Naive B cell (primary cell): ENCODE data around the gene LYRM4. TPM values are rescaled to one million over a fixed set of nuclear protein-coding genes. Genes with fewer than 3 reads are reported as not detected.
A peak's percentile ranks its signal among the peaks of the same experiment; 100 is the strongest.

Source experiments
- ATAC-seq, 2 donors: fragments of 150-1000 bp; cut with Tn5 transposase; 2 replicates each; pipeline ENCODE4 v1.10.0; 2021; ENCODE audit warnings: low read depth in 2 of 2, mild to moderate bottlenecking in 2 of 2, moderate library complexity in 2 of 2
- DNase-seq: peaks from one replicate; pipeline ENCODE4 v3.0.0; 2022
- H3K27ac Mint-ChIP-seq, 6 donors: one replicate each; pipeline ENCODE4 v1.8.0; 2020 to 2022; ENCODE audit warnings: mild to moderate bottlenecking in 6 of 6, mixed read lengths in 6 of 6, moderate library complexity in 5 of 6, inconsistent platforms in 2 of 6
- H3K27me3 Mint-ChIP-seq, 3 donors: one replicate each; pipeline ENCODE4 v1.8.0; 2021 to 2022; ENCODE audit warnings: mixed read lengths in 3 of 3, mild to moderate bottlenecking in 1 of 3
- H3K36me3 Mint-ChIP-seq, 2 donors: one replicate each; pipeline ENCODE4 v1.8.0; 2020 to 2022; ENCODE audit warnings: mixed read lengths in 2 of 2, inconsistent platforms in 1 of 2, mild to moderate bottlenecking in 1 of 2
- H3K4me1 Mint-ChIP-seq, 3 donors: one replicate each; pipeline ENCODE4 v1.8.0; 2020 to 2022; ENCODE audit warnings: mixed read lengths in 3 of 3, inconsistent platforms in 1 of 3, mild to moderate bottlenecking in 1 of 3, moderate library complexity in 1 of 3
- H3K4me3 Mint-ChIP-seq, 8 donors: one replicate each; pipeline ENCODE4 v1.8.0; 2020 to 2022; ENCODE audit warnings: mild to moderate bottlenecking in 8 of 8, mixed read lengths in 8 of 8, moderate library complexity in 8 of 8, inconsistent platforms in 2 of 8
- H3K9me3 Mint-ChIP-seq, 7 donors: one replicate each; pipeline ENCODE4 v1.8.0; 2020 to 2022; ENCODE audit warnings: mixed read lengths in 7 of 7, mild to moderate bottlenecking in 5 of 7, inconsistent platforms in 2 of 7, moderate library complexity in 1 of 7
- polyA plus RNA-seq, 6 donors: library from polyadenylated mRNA; unstranded; fragments of 300-500 nt; fragmentation: Illumina TruSeq; gene quantifications; one replicate each; pipeline ENCODE4 v1.2.3, GENCODE V29; 2021; ENCODE audit warnings: low read depth in 6 of 6

The LYRM4 gene
- polyA plus RNA-seq, 6 donors from 2014 or later = 33.1 to 44.6 (median 40.7) TPM

GRCh38 chr6:5277589-5277988 is 16.8 kb upstream of the LYRM4 start:
- no peak for DNase-seq
- no peak for ATAC-seq
- H3K4me3 Mint-ChIP-seq = no peak overlapping the region
- peaks cover 0 to 3% of the 10 kb centered on the region in 2 donors for H3K36me3 Mint-ChIP-seq
- H3K27me3 Mint-ChIP-seq = no peaks in the 10 kb centered on the region
- H3K9me3 Mint-ChIP-seq = no peaks in the 10 kb centered on the region
- peaks cover 19 to 28% (median 24%) of the 10 kb centered on the region in 3 donors for H3K4me1 Mint-ChIP-seq
- H3K27ac Mint-ChIP-seq = peak overlapping the region in 1 of 6 donors; percentile 15

GRCh38 chr6:5276581-5276980 is 15.8 kb upstream of the LYRM4 start:
- no peaks in the 10 kb centered on the region for H3K27me3 Mint-ChIP-seq
- ATAC-seq (no peak), DNase-seq (no peak)
- H3K9me3 Mint-ChIP-seq = no peaks in the 10 kb centered on the region
- peak overlapping the region in 1 of 6 donors; percentile 14 for H3K27ac Mint-ChIP-seq
- no peak overlapping the region for H3K4me3 Mint-ChIP-seq
- H3K36me3 Mint-ChIP-seq = peaks cover 0 to 3% of the 10 kb centered on the region in 2 donors
- H3K4me1 Mint-ChIP-seq = peaks cover 16 to 25% (median 22%) of the 10 kb centered on the region in 3 donors

DNA sequence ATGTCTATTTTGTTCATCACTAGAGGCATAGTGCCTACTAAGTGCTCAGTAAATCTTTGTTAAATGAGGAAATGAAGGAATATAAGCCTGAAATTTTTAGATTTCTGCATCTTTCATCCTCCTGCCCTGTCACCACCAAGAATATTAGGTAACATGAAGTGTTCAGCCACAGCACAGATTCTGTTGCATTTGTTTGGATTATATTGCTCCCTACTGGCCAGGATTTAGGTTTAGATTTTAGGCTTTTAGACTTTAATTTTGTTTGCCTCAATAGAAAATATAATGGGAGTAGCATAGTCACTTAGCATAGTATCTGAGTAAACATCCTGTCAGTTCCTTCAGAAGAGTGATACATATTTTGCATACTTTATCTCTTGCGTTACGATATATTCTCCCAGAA is 14.7 kb upstream of the LYRM4 start:
- Mint-ChIP-seq H3K4me1 (peaks cover 23 to 31% (median 29%) of the 10 kb centered on the region in 3 donors), H3K9me3 (no peaks in the 10 kb centered on the region), H3K27ac (no peak overlapping the region), H3K27me3 (no peaks in the 10 kb centered on the region), H3K36me3 (peaks cover 0 to 3% of the 10 kb centered on the region in 2 donors), H3K4me3 (no peak overlapping the region)
- no peak for ATAC-seq
- no peak for DNase-seq

GRCh38 chr6:5274231-5274630 is 13.5 kb upstream of the LYRM4 start:
- DNase-seq (no peak), ATAC-seq (no peak)
- peaks cover 0 to 3% of the 10 kb centered on the region in 2 donors for H3K36me3 Mint-ChIP-seq
- H3K27ac Mint-ChIP-seq = no peak overlapping the region
- H3K4me1 Mint-ChIP-seq = peaks cover 24 to 27% (median 25%) of the 10 kb centered on the region in 3 donors
- no peaks in the 10 kb centered on the region for H3K9me3 Mint-ChIP-seq
- H3K4me3 Mint-ChIP-seq = no peak overlapping the region
- no peaks in the 10 kb centered on the region for H3K27me3 Mint-ChIP-seq

DNA sequence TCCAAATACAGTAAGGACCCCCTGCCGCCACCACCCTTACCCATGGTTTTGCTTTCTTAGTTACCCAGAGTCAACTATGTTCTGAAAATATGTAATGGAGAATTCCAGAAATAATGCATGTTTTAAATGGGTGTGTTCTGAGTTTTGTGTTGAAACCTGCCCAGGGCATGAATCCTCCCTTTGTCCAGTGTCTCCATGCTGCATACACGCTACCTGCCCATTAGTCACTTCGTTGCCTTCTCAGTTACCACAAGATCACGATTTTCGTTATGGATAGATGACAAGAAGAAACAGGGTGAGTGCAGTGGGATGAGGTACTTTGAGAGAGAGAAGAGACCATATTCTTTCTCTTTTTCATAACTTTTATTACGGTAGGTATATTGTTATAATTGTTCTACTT is 11.2 kb upstream of the LYRM4 start:
- ATAC-seq = no peak
- no peaks in the 10 kb centered on the region for H3K36me3 Mint-ChIP-seq
- DNase-seq = no peak
- no peak overlapping the region for H3K4me3 Mint-ChIP-seq
- H3K27ac Mint-ChIP-seq = no peak overlapping the region
- H3K9me3 Mint-ChIP-seq = no peaks in the 10 kb centered on the region
- no peaks in the 10 kb centered on the region for H3K27me3 Mint-ChIP-seq
- peaks cover 12 to 18% (median 13%) of the 10 kb centered on the region in 3 donors for H3K4me1 Mint-ChIP-seq

- Mint-ChIP-seq H3K27ac (peak overlapping the region in 1 of 6 donors; percentile 24), H3K36me3 (no peaks in the 10 kb centered on the region), H3K27me3 (no peaks in the 10 kb centered on the region), H3K4me1 (peaks cover 13 to 18% (median 18%) of the 10 kb centered on the region in 3 donors), H3K9me3 (no peaks in the 10 kb centered on the region), H3K4me3 (no peak overlapping the region)
- DNase-seq = no peak
- ATAC-seq = no peak
These were observed 9.4 kb upstream of the LYRM4 start for GRCh38 chr6:5270093-5270680.

GRCh38 chr6:5266423-5266822 is 5.7 kb upstream of the LYRM4 start:
- DNase-seq (no peak), ATAC-seq (no peak)
- Mint-ChIP-seq H3K4me3 (no peak overlapping the region), H3K4me1 (peaks cover 17 to 18% (median 17%) of the 10 kb centered on the region in 3 donors), H3K9me3 (no peaks in the 10 kb centered on the region), H3K36me3 (no peaks in the 10 kb centered on the region), H3K27me3 (no peaks in the 10 kb centered on the region), H3K27ac (peak overlapping the region in 4 of 6 donors; percentile 15 to 87 (median 50))

DNA sequence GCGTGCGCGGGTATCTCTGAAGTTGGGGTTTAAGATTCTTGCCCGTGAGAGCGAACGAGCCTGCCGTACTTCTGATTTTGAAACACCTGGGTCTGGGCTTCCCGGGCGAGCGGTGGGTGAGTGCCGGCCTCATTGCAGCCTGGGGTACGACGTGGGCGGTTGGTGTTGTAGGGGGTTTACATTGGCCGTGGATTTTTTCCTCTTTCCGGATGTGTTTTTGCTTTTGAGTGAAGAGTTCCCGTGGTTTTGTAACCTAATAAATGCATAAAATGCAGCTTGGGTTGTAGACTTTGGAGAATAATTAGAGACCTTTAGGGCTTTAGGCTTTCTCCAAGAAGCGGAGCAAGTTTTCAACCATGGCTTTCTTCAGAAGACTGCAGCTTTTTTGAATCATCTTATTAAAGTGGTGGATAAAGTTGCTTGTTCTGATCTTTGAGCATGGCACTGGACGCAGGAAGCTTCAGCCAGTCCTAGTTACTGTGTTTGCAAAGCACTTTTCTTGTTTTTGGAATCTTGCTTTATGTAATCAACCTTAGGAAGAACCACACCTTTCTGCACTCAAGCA is 877 bp upstream of the LYRM4 start:
- Mint-ChIP-seq H3K4me1 (peaks cover 24 to 31% (median 30%) of the 10 kb centered on the region in 3 donors), H3K27ac (peak overlapping the region; percentile 99 to 100 (median 100)), H3K9me3 (no peaks in the 10 kb centered on the region), H3K27me3 (no peaks in the 10 kb centered on the region), H3K4me3 (peak overlapping the region; percentile 92 to 99 (median 98)), H3K36me3 (no peaks in the 10 kb centered on the region)
- DNase-seq (no peak), ATAC-seq (no peak)

DNA sequence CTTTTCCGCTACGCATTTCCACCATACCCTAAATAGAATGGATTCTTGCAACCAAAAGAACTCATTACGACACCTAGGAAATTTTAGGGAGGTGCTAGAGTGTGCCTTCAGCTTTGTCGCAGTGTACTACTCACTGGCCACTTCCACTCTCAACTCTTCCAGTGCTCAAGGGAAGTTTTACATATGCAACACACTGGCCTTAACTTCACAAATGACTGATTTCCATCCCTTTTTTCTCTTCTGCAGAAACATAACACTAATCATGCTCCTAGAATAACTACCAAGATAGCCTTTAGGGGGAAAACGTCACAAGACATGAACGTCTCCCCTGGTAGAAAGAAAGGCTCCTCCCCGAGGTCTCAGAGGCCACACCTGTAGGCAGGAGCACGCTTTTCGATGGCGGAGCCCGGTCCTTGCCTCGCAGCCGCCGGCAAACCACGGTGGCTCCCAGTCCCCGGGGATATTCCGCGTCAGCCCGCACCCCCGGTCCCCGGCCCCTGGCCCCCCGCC is 584 bp downstream of the LYRM4 start:
- ATAC-seq (peak; percentile 65 to 72), DNase-seq (peak; percentile 80)
- no peaks in the 10 kb centered on the region for H3K9me3 Mint-ChIP-seq
- peak overlapping the region; percentile 92 to 99 (median 98) for H3K4me3 Mint-ChIP-seq
- peaks cover 24 to 32% (median 25%) of the 10 kb centered on the region in 3 donors for H3K4me1 Mint-ChIP-seq
- peaks cover under 1 to 1% of the 10 kb centered on the region in 2 donors for H3K36me3 Mint-ChIP-seq
- H3K27ac Mint-ChIP-seq = peak overlapping the region; percentile 97 to 100 (median 99)
- H3K27me3 Mint-ChIP-seq = no peaks in the 10 kb centered on the region

DNA sequence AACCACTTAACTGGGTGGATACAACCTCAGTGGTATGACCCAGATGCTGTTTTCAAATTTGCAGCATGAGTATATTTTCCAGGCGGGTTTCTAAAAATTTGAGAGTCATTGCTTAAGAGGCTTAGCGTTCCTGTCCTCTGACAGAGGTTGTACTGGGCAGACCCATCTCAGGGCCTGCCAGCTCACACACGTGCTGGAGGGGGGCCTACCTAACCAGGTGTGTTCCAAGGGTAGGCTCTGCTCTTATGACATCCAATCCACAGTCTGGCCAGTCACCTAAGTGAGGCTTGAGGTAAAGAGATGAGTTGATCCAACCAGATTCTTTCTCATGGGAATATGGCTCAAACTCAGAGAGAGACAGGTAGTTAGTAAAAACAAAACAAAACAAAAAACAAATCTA is 1.3 kb downstream of the LYRM4 start:
- Mint-ChIP-seq H3K9me3 (no peaks in the 10 kb centered on the region), H3K27me3 (no peaks in the 10 kb centered on the region), H3K4me3 (peak overlapping the region; percentile 92 to 99 (median 98)), H3K27ac (peak overlapping the region; percentile 58 to 100 (median 98)), H3K36me3 (peaks cover 8 to 9% of the 10 kb centered on the region in 2 donors), H3K4me1 (peaks cover 22 to 32% (median 24%) of the 10 kb centered on the region in 3 donors)
- DNase-seq (no peak), ATAC-seq (no peak)

DNA sequence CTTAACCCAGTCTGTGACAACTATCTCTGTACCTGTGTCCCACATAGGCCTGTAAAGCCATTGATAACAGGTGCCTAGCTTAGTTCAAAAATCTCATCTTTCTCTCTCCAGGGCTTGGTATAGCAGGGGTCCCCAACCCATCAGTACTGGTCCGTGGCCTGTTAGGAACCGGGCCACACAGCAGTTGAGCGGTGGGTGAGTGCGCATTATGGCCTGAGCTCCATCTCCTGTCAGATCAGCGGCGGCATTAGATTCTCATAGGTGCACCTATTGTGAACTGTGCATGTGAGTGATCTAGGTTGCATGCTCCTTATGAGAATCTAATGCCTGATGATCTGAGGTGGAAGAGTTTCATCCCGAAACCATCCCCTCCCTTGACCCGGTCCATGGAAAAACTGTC is 3.4 kb downstream of the LYRM4 start:
- Mint-ChIP-seq H3K9me3 (no peaks in the 10 kb centered on the region), H3K4me1 (peaks cover 21 to 30% (median 24%) of the 10 kb centered on the region in 3 donors), H3K36me3 (peaks cover 8 to 13% of the 10 kb centered on the region in 2 donors), H3K27ac (peak overlapping the region in 1 of 6 donors; percentile 72), H3K27me3 (no peaks in the 10 kb centered on the region), H3K4me3 (peak overlapping the region in 2 of 8 donors; percentile 54 to 92)
- no peak for DNase-seq
- no peak for ATAC-seq

DNA sequence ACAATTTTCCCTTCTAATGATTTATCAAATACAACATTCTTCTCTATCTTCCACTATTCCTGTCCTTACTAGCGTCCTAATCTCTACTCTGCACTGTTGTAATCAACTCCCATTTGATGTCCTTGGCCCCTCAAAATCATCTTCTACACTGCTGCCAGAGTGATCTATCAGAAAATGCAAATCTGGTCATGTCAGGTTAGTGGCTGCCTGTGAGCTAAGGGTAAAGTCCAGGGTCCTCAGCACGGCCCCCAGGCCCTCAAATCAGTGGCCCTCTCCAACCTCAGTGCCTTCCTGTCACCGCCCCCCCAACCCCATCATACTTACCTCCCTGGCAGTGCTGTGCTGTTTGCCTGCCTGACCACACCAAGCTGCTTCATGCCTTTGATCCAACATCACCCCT is 3.8 kb downstream of the LYRM4 start:
- ATAC-seq = no peak
- peaks cover 8 to 17% of the 10 kb centered on the region in 2 donors for H3K36me3 Mint-ChIP-seq
- H3K27ac Mint-ChIP-seq = no peak overlapping the region
- peak overlapping the region in 2 of 8 donors; percentile 24 to 36 for H3K4me3 Mint-ChIP-seq
- peaks cover 16 to 26% (median 26%) of the 10 kb centered on the region in 3 donors for H3K4me1 Mint-ChIP-seq
- DNase-seq = no peak
- H3K27me3 Mint-ChIP-seq = no peaks in the 10 kb centered on the region
- H3K9me3 Mint-ChIP-seq = no peaks in the 10 kb centered on the region

- Mint-ChIP-seq H3K27ac (no peak overlapping the region), H3K4me1 (peaks cover 0 to 15% (median 6%) of the 10 kb centered on the region in 3 donors), H3K27me3 (no peaks in the 10 kb centered on the region), H3K9me3 (peaks cover 0 to 3% (median 0%) of the 10 kb centered on the region in 7 donors), H3K36me3 (peaks cover 14 to 32% of the 10 kb centered on the region in 2 donors), H3K4me3 (no peak overlapping the region)
- DNase-seq = no peak
- no peak for ATAC-seq
These were observed 9.8 kb downstream of the LYRM4 start for GRCh38 chr6:5250911-5251310.

GRCh38 chr6:5250451-5250850 is 10.3 kb downstream of the LYRM4 start:
- H3K4me1 Mint-ChIP-seq = peaks cover 0 to 18% (median 6%) of the 10 kb centered on the region in 3 donors
- H3K27ac Mint-ChIP-seq = no peak overlapping the region

More at GRCh38 chr6:5250451-5250850, 10.3 kb downstream of the LYRM4 start:
- Mint-ChIP-seq H3K27me3 (no peaks in the 10 kb centered on the region), H3K9me3 (peaks cover 0 to 3% (median 0%) of the 10 kb centered on the region in 7 donors), H3K4me3 (no peak overlapping the region), H3K36me3 (peaks cover 15 to 36% of the 10 kb centered on the region in 2 donors)
- ATAC-seq (no peak), DNase-seq (no peak)
